NCI-H460 (cell line): ENCODE results near the gene DCBLD1. TPM values are rescaled to one million over a fixed set of nuclear protein-coding genes. Genes with fewer than 3 reads are reported as not detected.

Source experiments
- DNase-seq: peaks from one replicate; pipeline ENCODE4 v3.0.0-alpha.2; 2016; ENCODE audit warnings: low read depth; ENCODE audit errors: extremely low read depth
- total RNA-seq: library from RNA; depleted of rRNA; stranded (reverse); fragments of >200 nt; shearing (Covaris generic); gene quantifications from 2 replicates; pipeline ENCODE4 v1.2.3, GENCODE V29; 2014

Gene DCBLD1
- total RNA-seq, 1 experiment from 2014 or later: 5.6 TPM

- no peak for DNase-seq
Measured at GRCh38 chr6:117520603-117521395, 38.3 kb downstream of the DCBLD1 start.

DNA sequence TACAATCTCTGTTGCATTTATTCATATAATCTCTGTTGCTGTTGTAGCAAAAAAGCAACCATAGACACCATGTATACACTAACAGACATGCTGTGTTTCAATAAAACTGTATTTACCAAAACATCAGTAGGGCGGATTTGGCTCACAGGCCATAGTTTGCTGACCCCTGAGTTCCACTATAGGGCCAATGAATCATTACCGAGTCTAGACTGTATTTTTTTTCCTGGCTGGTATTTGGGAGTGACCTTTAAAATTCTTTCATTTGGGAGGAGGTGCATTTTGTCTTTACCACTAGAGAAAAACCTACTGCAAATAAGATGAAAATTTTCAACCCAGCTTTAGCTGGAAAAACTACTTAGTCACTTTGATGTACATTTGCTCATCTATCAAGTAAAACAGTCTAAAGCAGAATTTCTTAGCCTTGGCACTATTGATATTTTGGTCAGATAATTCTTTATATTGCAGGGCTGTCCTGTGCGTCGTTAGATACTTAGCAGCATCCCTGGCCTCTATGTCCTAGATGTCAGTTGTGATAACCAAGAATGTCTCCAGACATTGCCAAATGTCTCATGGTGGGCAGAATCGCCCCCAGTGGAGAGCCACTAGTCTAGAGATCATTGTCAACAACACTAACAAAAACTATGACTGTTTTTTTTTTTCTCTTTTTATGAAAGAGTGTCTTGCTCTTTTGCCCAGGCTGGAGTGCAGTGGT, 39.5 kb downstream of the DCBLD1 start:
- DNase-seq: no peak

GRCh38 chr6:117525607-117526006, 43.1 kb downstream of the DCBLD1 start:
- DNase-seq: no peak

DNA sequence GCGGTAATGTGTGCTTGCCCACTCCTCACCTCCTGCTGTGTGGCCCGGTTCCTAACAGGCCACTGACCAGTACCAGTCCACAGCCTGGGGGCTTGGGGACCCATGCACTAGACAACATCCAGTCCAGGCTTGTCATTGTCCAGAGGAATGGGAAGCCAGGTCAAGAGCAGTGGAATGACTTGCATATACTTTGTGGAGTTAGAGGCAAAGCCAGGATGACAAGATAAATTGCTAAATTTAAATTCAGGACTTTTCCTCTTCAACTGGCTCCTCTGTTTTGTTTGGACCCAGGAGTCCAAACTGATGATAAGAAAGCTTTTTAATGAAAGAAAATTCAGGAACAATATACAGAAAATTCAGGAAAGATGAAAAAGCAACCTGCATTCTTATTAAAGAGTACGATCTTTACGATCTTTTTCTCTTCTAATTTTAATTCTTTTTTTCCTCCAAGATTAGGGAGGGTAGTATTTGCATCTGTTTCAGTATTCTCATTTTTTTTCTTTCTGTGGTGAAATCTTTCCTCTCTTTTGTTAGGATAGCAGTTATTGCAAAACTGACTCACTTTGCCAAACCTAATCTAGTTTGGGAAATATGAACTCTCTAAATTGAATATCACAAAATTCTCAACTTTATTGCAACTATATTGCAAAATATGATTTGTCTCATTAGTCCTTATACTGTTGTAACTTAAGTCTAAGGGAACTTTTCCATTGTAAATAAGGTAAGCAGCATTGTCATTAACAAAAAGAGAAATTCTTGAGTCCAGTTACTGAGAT, 48.2 kb downstream of the DCBLD1 start:
- DNase-seq: no peak

DNA sequence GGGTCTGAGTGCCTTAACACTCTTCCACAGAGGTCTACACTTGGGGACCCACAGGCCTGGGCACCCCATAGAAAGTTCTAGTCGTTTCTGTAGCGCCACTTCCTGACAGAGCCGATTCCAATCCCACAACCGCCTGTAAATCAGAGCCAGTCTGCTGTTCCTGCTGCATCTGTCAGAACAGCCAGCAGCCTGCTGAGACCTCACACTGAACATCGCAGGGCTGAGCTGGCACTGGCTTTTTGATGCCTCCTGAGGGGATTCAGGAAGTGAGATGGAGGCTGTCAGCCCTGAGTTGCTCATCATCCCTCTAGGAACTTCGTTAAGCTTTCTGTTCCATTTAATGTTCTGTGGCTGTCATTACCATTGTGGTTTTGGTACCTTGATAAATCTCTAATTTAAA, 48.9 kb downstream of the DCBLD1 start:
- DNase-seq: no peak

DNA sequence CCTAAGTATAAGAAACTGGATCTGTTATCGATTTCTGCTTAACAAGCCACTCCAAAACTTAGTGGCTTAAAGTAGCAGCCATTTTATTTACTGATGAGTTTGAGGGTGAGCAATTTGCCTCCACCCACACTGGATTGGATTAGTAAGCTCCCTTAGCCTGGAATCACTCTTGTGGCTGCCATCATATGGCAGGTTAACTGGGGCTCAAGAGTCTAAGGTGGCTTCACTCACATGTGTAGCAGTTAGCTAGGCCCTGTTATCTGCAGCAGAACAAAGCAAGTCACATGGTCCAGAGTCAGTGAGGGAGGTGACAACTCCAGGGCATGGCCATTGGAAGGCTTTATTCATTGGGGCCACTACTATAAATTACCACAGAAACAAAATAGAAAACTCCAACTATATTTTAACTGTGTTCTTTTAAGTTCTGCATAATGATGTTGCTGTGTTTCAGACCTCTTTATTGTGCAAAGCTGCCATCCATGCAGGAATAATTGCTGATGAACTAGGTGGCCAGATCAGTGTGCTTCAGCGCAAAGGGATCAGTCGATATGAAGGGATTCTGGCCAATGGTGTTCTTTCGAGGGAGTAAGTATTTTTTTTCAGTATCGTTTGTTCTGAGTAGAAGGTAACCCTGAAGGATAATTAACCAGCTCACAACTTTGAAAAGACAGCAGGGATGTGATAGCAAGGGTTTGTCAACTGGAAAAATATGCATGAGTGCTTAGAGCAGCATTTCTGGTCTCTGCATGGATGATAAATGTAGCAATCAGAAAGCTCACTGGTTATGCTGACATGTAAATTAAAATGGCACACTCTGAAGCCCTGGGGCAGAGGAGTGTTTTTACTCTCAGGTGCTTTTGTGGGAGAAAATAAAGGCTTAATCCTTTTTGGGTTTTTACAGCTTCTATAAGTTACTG, 49.6 kb downstream of the DCBLD1 start:
- DNase-seq: no peak

GRCh38 chr6:117533775-117534174, 51.3 kb downstream of the DCBLD1 start:
- DNase-seq: no peak

DNA sequence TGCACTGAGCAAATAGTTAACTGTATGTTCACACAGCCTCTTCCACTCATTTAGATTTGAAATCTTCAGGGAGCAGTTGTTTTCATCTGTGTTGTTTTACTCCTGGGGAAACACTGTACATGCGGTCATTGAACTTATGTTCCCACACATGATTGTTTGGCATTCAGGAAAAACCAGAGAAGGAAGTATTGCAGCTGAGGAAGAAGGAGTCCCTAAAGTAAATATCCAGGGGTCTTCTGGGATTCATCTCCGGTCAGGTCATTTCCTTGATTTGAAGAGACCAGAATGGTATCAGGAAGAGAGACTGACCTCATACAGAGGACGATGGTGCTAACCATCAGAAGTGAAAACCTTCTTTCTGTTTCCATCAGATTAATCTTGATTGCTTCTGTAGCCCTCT, 52.5 kb downstream of the DCBLD1 start:
- DNase-seq: no peak

GRCh38 chr6:117536317-117536716, 53.8 kb downstream of the DCBLD1 start:
- no peak for DNase-seq

GRCh38 chr6:117538615-117539014, 56.1 kb downstream of the DCBLD1 start:
- no peak for DNase-seq

DNA sequence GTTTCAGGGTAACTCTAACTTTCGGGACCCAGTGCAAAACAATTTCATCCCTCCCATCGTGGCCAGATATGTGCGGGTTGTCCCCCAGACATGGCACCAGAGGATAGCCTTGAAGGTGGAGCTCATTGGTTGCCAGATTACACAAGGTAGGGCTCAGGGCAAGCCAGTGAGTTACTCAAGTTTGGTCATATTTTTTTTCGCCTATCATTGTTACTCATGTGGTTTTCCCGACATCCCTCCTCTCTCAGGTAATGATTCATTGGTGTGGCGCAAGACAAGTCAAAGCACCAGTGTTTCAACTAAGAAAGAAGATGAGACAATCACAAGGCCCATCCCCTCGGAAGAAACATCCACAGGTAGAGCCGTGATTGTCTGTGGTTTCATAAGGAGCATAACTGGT, 58.2 kb downstream of the DCBLD1 start:
- DNase-seq: no peak

- DNase-seq: no peak
Measured at GRCh38 chr6:117542493-117542892, 60.0 kb downstream of the DCBLD1 start.

GRCh38 chr6:117544716-117545115, 62.2 kb downstream of the DCBLD1 start:
- no peak for DNase-seq

- no peak for DNase-seq
Measured at GRCh38 chr6:117545161-117545595, 62.7 kb downstream of the DCBLD1 start.

GRCh38 chr6:117546674-117547073, 64.2 kb downstream of the DCBLD1 start:
- no peak for DNase-seq

GRCh38 chr6:117547688-117548621, 65.5 kb downstream of the DCBLD1 start:
- DNase-seq: no peak

- peak; percentile 1 for DNase-seq
Measured at GRCh38 chr6:117548797-117549301, 66.4 kb downstream of the DCBLD1 start.

DNA sequence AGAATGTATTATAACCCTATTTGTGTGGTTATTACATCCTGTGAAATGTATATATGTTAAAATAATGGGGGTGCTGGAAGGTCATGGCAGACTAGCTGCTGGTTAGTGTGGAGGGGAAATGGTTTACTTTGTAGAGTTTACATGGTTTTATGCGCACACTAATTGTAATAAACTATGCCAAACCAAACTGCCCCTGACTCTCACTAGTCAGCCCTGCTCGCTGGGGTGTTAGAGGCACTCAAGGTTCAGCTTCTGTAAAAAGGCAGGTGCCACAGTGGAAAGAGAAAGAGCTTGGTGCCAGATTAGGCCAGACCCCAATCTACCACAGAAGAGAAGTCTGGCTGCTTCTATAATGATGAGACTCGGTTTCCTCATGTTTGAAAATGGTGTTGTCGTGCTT, 67.1 kb downstream of the DCBLD1 start:
- no peak for DNase-seq

GRCh38 chr6:117550078-117550600, 67.7 kb downstream of the DCBLD1 start:
- no peak for DNase-seq
